HuH-7 (cell line): ENCODE measurements around the gene MGAT3.
A peak's percentile ranks its signal among the peaks of the same experiment; 100 is the strongest.
"Not testable (repeated sequence)": the region's sequence is repeated elsewhere in the genome, so short reads cannot be mapped to it uniquely, and the experiment has no call there.

Experiments used
- DNase-seq: peaks from one replicate; pipeline ENCODE4 v3.0.0; 2011; ENCODE audit warnings: low spot score

Gene MGAT3

DNA sequence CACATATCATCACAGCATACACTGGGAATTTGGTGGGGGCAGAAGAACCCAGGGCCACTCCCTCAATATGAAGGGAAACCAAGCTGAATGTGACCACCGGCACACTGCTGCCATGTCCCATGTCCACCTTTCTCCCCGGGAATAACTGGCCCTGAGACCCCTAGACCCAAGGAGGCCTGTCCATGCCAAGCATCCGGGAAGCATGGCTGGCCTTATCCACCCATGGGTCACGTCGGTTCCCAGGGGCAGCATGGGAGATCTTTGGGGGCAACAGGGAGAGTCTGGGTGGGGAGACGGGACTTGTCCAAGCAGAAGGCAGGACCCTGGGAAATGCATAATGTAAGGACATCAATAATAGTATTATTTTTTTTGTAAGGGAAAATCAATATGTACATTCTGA, 34.9 kb downstream of the MGAT3 start:
- no peak for DNase-seq

DNA sequence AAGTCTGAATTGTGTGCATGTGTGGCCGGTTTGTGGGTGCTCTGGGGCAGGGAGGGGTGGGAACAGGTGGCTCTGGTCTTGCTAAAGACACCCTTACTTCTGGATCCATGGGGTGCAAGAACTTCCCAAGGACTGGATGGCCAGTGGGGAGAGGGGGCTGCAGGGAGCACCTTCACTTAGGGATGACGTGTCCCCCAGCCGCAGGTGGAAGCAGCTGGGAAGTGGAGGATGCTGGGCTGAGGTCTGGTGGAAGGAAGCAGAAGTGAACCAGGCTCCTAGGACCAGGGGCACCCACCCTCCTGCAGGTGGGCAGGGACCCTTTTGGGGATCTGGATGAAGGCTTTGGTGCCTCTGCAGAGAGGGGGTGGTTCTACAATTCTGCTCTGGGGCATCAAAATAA, 35.4 kb downstream of the MGAT3 start:
- DNase-seq = no peak

DNA sequence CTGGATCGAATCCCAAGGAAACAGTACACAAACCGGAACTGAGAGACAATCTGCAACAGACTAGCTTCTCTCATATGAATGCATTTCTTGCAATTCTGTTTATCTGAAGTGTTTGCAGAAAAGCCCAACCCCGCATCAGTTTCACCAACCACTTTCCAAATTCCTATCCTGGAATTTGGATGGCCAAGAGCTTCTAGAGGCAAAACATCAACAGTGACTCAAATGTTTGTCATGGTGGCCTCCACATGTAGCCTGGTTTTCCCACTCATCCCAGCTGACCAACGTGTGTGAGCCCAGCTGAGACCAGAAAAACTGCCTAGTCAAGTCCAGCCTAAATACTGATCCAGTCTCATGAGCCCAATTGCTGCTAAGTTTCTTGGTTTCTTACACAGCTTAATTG, 36.9 kb downstream of the MGAT3 start:
- no peak for DNase-seq

DNA sequence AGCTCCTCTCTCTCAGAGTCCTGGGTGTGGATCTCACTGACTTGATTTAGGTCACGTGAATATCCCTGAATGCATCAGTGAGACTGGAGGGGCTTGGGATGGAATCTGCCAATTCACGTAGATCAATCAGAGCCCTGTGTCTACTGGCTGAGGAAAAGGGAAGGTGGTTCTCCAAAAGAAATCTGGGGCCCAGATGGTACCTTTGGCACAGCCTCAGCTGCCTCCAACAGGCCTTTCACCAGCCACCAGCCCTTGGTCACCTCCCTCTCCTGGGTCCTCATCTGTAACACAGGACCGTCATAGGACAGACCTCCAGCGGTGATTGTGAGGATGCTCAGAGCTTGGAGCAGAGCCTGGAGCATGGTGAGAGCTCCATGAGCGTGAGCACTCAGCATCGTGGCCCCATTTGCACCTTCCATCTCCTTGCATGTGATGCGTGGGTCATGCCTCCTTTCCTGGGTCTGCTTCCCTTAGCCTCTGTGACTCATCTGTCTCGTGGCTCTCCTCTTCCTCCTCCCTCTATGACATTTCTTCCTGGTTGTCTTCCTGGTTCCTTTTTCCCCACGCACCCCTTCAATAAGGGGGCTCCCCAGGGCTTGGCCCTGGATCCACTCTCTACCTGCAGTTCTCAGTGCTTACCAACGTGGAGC, 37.8 kb downstream of the MGAT3 start:
- no peak for DNase-seq

DNA sequence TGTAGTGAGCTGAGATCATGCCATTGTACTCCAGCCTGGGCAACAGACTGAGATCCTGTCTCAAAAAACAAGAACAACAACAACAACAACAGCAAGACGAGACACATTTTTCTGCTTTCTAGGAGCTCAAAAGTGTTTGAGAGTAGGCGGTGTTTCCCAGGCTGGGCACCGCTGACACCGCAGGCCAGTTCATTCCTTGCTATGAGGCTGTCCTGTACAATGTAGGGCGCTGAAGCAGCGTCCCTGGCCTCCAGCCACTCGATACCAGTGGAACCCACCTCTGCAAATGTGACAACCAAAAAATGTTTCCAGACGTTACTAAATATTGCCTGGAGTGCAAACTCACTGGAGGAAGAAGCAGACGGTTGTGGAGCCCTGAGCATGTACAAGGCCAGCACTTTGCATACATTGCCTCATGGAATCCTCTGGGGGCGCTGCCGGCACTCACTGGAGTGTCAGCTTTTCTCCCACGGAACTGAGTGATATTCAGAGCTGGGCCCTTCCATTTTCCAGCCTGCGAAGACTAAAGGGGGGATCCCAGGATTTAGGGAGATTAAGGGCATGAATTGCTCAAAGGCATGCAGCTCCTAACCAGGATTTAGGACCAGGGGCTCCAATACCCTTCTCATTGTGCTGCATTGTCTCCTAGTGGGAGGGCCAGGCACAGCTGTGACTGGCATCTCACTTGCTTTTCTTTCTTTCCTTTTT, 39.5 kb downstream of the MGAT3 start:
- peak; percentile 83 for DNase-seq

DNA sequence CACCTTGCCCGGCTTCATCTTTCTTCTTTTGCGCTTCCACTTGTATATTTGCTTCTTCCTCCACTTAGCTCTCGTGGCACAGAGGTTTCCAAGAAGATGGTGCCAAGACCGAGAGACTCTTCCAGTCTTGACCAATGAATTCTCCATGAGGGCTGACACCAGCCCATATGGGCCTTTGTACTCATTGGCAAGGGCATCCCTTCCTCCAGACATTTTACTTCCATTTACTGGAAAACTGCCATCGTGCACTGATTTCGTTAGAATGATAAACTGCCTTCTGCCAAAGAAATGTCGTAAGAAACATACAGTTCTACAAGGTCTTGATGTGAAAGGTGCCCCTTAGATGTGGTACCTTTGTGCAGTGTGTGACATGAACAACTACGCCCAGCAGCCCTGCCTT, 40.6 kb downstream of the MGAT3 start:
- no peak for DNase-seq

DNA sequence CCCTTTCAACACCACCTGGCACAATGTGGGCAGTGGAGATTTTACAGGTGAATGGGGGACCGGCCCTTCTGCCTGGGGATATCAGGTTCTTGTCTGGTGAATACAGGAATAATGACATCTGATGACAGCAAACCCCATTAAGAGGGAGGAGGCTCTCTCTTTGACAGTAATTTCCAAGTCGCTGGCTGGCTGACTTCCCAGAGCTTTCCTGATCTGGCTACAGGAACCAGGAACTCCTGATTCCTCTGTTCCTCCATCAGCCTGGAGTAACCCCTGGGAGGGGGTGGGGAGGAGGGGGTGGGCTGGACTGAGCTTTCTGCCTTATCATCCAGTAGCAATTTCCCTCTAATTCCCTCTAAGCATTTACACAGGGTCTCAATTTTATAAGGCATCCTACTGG, 41.6 kb downstream of the MGAT3 start:
- no peak for DNase-seq

DNA sequence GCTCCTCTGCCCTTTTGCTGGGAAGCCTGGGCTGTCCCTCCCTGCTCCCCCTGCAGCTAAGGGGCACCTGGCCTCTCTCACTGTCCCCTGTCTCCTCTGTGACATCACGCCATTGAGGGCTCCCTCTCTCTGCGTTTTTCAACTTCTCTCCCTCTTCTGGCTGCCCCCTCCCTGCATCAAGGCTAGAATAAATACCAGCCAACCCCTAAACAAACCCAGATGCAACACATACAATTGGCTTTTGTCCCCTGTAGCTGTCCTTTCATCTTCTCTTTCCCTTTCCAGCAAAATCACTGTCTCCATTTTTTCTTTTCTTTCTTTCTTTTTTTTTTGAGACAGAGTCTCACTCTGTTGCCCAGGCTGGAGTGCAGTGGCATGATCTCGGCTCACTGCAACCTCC, 42.0 kb downstream of the MGAT3 start:
- DNase-seq = no peak

DNA sequence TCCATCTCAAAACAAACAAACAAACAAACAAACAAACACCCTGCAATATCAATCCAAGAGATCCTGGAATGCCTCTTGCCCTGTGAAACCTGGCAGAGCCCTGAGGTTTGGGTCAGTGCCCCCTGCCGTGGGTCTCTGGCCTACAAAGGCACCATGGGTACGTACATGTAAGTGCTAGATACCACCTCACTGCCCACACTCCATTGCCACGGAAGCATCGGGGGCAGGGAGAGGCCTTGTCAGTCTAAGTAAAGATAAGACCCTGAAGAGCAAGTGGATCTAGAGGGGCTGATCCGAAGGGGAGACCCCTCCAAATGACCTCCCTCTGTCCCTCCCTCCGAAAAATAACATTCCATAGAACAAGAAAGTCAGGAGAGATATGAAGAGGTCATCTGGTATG, 43.3 kb downstream of the MGAT3 start:
- DNase-seq = no peak

DNA sequence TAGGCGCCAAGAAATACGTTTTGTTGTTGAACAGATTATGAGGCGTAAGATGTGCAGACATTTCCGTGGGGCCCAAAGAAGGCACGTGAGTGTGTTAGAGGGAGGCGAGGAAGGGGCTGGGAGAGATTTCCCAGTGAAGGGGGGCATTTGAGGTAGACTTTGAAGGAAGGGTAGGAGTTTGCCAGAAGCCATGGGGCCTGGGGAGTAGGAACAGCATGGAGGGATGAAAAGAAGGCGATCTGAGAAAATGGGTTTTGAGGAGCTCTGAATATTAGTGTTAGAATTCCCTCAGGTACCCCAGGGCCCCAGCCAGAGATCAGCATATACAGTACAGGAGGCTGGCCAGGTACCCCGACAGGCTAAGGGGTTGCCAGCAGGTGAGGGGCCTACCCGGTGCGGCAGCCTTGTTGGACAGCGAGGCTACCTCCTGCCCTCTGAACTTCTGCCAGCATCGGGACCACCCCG, 44.9 kb downstream of the MGAT3 start:
- DNase-seq = no peak

DNA sequence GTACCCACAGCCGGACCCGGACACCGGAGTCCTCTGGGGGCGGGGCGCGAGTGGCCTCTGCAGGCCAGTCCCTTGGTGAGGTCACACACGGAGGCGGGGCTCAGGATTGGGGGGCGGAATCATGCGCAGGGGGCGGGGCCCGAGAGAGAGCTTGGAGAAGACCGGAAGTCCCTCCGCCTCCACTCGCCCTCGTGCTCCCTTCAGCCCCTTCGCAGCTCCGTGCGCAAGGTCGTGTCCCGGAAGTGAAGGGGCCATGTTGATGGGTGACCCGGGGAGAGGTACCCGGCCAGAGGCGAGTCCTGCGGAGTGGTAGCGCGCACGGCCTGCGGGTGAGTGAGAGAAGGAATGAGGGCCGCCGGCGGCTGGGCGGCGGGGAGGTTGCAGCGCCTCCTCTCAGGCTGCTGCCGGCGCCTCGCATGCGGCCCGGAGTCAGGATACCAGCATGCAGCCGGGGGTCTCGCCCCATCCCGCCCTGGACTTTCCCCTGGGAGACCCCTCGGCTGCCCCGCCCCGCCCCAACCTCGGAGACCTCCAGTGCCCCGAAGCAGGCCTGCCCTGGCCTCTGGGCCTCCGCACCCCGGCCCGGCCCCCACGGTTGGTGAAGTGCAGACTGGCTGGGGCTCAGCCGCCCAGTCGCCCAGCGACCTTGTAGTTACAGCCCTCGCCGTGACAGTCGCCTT, 45.4 kb downstream of the MGAT3 start, which contains the start of gene MIEF1:
Gene MIEF1, plus strand, starts transcription at position 182 of the 680 bp plus-strand sequence. CDS start 9,005 bp downstream, outside the sequence.
- DNase-seq = peak; percentile 98

DNA sequence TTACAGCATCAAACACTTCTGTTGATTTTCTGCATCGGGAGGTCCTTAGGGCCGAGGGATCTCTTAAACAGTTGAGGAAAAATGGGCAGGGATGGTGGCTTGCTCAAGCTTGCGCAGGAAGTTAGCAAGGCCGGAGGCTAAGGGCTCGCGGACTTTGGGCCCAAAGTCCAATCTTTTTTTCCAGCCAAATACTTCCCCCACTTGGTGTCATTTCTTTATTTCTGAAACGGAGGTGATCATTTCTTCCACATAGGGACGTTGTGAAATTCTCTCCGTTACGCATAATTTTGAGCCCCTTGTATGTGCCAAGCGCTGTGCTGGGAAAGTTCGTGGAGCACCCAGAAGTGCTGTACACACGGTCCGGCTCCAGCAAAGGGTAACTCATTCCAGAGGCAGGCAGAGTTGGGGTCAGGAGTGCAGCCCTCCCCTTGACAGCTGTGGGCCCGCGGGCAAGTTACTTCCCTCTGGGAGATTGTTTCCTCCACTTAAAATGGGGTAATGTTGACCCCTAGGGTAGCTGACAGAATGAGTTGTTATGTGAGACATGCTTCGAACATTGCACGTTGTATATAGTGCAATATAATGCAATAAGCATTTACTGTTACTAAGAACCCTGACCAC, 46.1 kb downstream of the MGAT3 start:
- DNase-seq = no peak

DNA sequence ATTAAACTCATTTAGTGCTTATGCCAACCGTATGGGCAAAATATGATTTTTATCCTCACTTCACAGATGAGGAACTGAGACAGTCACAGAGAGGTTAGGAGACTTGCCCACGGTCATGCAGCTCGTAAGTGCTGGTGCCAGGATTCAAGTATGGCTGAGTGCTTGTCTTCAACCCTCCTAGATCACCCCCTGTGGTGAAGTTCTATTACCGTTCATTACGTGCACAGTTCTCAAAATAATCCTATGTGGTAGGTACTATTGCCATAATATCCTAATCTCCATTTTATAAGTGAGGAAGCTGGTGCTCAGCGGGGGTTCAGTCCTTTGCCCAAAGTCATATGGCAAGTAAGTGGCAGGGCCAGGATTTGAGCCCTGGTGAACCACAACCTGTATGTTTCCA, 46.8 kb downstream of the MGAT3 start:
- no peak for DNase-seq

DNA sequence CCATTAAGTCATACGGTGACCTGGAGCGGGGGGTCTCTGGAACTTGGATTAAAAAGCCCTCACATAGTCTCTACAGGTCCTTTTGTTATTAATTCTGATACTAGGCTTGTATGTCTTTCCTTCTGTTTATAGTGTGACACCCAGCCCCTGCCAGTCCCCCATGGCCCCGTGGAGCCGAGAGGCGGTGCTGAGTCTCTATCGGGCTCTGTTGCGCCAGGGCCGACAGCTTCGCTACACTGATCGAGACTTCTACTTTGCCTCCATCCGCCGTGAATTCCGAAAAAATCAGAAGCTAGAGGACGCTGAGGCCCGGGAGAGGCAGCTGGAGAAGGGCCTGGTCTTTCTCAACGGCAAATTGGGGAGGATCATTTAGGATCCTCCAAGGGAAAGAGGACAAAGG, 47.3 kb downstream of the MGAT3 start:
- no peak for DNase-seq

DNA sequence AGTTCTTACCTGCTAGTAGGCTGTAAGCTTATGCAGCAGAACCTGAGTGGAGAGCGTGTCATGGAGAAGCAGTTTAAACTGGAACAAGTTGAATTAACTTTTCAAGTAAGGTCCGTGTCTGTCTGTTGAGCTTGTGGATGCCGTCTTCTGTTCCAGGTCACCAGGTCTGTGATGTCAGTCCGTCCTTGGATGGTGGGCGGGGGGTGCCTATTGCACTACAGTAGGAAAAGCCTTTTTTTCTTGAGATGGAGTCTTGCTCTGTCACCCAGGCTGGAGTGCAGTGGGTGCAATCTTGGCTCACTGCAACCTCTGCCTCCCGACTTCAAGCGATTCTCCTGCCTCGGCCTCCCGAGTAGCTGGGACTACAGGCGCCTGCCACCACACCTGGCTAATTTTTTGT, 50.2 kb downstream of the MGAT3 start:
- not testable (repeated sequence) for DNase-seq

DNA sequence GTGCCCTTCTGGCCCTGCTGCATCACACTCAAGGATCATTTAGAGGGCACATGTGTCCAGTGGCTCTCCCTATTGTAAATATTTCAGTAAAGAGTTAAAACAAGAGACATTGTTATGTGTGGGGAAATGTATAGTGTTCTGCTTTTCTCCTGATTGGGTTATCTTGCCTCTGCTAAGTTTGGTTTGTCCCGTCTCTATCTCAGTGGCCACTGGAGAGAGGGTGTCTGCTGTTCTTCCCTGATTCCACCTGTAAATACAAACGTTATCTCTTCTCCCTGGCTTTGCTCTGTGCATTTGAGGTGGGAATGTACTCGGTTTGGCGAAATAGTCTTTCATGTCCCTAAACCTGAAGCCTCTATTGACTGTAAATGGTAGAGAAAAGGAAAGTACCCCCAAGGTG, 51.6 kb downstream of the MGAT3 start:
- DNase-seq = no peak

DNA sequence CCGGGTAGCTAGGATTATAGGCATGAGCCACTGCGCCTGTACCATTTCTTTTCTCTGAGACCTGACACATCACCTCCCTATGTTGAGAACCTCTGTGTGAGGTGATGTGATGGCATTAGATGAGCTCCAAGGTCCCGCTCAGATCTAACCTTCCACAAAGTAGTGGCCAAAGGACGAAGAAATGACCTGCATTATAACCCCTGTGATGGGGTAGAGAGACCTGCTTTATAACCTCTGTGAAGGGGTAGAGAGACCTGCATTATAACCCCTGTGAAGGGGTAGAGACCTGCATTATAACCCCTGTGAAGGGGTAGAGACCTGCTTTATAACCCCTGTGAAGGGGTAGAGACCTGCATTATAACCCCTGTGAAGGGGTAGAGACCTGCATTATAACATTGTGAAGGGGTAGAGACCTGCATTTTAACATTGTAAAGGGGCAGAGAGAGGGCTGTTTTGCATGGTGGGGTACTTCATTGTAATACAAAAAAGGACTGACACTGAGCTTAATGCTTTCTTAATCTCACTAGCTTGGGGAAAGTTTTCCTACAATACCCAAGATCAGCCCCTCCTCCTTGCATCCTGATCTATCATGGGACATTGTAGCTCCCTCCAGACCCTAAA, 53.8 kb downstream of the MGAT3 start:
- no peak for DNase-seq

DNA sequence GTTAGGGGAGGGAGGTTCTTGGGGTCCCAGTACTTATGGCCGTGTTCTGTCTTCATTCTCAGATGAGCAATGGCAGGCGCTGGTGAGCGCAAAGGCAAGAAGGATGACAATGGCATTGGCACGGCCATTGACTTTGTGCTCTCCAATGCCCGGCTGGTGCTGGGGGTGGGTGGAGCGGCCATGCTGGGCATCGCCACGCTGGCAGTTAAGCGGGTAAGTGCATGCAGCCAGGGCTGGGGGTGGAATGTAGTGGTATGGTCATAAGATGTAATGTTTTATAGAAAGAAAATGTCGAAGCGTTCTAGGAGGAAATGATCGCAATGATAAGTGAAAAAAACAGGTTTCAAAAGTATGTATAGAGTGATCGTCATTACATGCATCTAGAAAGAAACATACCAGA, 54.4 kb downstream of the MGAT3 start:
- no peak for DNase-seq

DNA sequence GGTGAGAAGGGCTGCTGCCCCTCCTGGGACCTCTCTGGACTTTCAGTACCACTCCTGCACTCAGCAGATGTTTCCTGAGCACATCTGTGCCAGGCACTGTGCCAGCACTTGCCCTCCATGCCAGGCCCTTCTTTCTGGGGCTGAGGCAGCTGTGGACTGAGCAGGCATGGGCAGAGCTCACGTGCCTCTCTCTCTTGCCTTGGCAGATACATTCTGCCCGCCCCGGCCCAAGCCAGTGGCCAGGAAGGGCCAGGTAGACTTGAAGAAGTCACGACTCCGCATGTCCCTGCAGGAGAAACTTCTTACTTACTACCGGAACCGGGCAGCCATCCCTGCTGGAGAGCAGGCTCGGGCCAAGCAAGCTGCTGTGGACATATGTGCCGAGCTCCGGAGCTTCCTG, 55.2 kb downstream of the MGAT3 start:
- no peak for DNase-seq

DNA sequence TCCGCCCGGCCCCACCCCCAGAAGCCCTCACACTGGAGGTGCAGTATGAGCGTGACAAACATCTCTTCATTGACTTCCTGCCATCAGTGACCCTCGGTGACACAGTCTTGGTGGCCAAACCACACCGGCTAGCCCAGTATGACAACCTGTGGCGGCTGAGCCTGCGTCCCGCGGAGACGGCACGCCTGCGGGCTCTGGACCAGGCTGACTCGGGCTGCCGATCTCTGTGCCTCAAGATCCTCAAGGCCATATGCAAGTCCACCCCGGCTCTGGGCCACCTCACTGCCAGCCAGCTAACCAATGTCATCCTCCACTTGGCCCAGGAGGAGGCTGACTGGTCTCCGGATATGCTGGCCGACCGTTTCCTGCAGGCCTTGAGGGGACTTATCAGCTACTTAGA, 57.0 kb downstream of the MGAT3 start:
- no peak for DNase-seq

DNA sequence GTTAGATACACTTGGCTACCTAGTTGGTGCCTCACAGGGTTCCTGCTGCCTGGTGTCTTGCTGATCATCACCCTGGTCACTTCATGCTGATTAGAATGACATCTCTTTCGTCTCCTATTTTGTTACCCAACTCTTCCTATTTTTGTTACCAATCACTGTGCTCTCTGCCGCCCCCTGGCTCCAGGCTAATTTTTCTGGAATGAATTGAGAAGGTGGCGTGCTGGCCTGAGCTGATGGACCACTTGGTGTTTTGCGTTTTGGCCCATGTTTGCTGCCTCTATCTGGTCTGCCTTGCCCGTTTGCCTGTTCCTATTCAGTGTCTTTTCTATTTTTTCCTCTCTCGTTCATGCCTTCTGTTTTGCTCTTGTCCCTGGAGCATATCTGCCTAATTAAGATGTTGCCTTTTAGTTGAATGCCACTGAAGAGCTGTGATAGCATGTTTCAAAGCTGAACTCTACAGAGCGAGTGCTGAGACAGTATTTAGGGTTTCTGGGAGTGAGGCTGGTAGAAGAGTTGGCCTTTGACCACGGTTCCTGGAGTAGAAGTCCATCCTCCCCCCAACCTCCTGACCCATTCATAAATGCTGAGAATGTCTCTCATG, 57.7 kb downstream of the MGAT3 start:
- DNase-seq = no peak
